ACHN (cell line): ENCODE measurements around the gene GPR108.
"Not testable (repeated sequence)": the region's sequence is repeated elsewhere in the genome, so short reads cannot be mapped to it uniquely, and the experiment has no call there.

Experiments
- DNase-seq: peaks from one replicate; pipeline ENCODE4 v3.0.0-alpha.2; 2015
- in situ Hi-C: cut with HindIII; loops from 2 replicates; pipeline ENCODE4 v1.10.0; 2017; ENCODE audit warnings: low sequenced_read_pairs, low pct_ligation_motif_present, low pct_unique_long_range_greater_than_20kb

The GPR108 gene

DNA sequence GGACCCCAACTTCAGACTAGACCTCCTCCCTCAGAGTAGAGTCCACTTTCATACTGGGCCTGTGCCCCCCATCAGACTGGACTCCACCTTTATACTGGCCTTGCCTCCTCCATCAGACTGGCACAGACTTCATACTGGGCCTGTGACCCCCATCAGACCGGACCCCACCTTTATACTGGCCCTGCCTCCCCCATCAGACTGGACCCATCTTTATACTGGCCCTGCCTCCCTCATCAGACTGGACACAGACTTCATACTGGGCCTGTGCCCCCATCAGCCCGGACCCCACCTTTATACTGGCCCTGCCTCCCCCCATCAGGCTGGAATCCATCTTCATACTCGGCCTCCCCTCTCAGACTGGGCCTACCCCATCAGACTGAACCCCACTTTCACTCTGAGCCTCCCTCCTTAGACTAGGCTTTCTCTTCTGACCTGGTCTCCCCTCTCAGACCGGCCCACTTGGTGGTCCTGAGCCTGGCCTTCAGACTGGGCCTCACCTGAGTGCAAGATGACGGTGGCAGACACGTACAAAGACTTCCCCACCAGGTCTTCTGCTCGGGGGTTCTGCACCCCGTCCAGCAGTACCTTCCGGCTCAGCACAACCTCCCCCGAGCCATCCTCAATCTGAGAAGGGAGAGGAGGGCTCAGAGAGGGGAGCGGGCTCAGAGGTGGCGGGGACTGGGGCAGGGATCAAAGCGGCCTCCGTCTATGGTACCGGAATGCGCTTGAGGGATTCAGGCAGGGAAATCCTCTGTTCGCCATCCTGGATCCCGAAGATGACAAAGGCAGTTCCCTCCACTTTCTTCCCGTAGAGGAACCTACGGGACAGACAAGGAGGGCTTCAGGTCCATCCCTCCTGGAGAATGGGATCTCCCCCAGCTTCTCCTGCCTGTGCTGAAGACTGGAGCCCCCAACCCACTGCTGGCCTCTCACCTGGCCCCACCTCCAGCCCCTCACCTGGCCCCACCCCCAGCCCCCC is 24.4 kb downstream of the GPR108 start:
- in situ Hi-C loops = no loop called here
- DNase-seq = no peak

DNA sequence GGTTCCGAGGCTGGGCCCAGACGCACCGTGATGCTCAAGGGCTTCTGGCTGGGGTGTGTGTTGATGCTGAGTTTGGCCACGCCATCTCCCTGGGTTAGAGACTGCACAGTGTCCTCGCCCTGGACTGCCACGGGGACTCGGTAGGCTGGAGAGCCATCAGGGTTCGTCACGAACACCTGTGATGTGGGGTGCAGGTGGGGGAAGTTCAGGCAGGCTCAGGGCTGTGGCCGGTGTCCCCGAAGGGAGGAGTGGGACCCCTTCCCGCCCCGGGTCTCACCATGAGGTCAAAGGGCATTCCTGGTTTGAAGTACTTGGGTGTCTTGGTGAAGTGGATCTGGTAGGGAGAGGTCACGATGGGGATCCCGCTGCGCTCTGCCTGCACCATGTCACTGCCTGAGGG is 25.1 kb downstream of the GPR108 start:
- in situ Hi-C loops = no loop called here
- no peak for DNase-seq

DNA sequence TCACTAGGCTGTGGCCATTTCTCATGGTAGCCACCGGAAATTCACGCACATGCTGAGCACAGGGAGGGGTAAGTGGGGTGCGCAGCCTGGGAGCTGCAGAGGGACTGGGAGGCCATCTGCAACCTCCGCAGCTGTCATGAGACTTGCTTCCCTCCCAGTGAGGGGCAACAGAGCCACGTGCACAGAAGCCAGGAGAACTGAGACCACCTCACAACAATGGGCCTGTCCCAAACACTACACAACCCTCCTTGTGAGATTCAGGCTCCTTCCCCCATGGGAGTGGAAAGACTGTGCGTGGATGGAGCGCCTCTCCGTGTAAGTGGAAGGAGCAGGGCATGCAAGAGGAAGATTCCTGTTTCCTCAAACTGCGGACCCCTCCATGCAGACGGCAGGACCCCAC is 25.8 kb downstream of the GPR108 start:
- in situ Hi-C loops = no loop called here

DNA sequence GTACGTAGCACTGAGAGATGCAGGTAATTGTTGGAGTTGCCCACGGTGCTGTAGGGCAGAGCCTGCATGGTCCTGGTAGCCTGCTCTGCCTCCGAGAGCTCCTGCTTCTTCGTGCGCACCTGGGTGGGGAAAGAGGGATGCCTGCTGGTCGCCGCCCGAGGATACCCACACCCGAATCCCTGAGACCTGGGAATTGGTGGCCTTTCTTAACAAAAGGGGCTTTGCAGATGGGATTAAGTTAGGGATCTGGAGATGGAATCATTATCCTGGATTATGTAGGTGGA is 26.4 kb downstream of the GPR108 start:
- in situ Hi-C loops = no loop called here

More for the DNA sequence above, 25.8 kb downstream of the GPR108 start:
- DNase-seq = no peak

DNA sequence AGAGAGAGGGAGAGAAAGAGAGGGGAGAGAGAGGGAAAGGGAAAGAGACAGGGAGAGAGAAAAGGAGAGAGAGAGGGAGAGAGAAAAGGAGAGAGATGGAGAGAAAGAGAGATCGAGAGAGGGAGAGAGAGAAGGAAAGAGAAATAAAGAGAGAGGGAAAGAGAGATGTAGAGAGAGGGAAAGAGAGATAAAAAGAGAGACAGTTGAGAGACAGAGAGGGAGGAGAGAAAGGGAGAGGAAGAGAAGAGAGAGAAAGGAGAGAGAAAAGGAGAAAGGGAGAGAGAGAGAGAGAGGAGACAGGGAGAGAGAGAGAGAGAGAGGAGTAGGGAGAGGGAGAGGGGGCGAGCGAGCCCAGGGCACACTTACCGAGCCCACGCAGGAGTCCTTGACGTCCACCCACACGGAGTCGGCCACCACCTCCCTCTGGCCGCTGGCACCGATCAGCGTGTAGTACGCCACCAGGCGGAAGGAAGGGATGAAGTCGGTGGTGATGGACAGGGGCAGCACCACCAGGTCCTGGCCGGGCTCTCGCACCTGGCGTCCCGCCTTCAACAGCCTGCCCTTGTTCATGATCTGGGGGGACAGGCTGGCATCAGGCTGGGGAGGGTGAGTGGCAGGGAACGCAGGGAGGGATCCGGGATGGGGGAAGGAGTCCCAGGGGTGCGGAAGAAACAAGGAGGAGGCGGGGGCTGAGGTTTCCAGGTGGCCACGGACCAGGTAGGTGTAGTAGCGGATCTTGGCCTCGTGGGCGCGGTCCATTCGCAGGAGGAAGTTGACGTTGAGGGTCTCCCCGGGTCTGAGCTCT is 26.9 kb downstream of the GPR108 start:
- no peak for DNase-seq
- in situ Hi-C loops = no loop called here

More for the DNA sequence above, 26.4 kb downstream of the GPR108 start:
- DNase-seq = no peak

DNA sequence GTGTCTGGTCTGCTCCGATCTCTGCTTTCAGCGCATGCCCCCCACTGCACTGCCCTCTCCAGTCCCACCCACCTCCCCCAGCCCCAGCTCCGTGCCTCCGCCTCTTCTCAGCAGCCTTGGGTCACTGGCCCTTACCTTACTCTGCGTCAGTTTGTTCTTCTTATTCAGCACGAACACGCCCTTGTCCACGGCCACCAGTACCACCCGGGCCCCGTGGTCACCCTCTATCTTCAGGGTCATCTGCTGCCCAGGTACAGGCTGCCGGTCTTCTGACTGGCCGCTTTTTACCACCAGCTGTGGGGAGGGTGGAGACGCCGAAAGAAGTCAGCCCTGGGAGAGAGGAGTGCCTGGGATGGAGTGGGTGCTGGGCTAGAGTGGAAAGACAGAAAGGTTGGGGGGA is 27.8 kb downstream of the GPR108 start:
- DNase-seq = no peak
- in situ Hi-C loops = no loop called here

DNA sequence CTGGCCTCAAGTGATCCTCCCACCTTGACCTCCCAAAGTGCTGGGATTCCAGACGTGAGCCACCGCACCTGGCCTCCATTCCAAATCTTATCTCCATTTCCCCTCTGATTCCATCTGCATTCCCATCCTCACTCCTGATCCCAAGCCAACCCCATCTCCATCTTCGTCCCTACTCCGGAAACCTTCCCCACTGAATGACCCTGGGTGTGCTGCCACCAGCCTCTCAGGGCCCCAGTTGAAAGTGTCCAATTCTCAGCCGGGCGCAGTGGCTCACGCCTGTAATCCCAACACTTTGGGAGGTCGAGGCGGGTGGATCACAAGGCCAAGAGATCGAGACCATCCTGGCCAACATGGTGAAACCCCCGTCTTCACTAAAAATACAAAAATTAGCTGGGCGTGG is 28.5 kb downstream of the GPR108 start:
- DNase-seq, in situ Hi-C loops: not testable (repeated sequence)

DNA sequence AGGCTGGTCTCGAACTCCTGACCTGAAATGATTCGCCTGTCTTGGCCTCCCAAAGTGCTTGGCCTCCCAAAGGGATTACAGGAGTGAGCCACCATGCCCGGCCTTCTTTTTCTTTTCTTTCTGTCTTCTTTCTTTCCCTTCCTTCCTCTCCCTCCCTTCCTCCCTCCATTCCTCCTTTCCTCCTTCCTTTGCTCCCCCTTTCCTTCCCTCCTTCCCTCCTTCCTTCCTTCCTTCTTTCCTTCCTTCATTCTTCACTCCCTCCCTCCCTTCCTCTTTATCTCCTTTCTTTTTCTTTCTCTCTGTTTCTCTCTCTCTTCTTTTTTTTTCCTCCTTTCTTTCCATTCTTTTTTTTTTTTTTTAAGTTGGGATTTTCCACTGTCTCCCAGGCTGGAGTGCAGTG is 29.0 kb downstream of the GPR108 start:
- no peak for DNase-seq
- in situ Hi-C loops = no loop called here

DNA sequence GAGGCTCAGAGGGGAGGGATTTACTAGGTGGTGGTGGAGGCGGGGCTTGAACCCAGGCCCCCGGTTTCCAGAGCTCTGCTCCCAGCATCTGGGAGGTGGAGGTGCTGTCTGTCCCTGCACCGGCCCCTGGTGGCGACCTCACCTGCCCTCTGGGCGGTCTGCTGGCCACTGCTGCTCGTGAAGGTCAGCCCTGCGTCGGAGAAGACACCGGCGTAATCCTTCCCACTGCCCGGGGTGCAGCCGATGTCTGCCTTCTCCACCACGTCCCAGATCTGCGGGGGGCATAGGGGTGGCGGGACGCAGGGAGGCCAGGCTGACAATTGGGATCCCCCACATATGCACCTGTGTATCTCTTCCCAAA is 29.7 kb downstream of the GPR108 start:
- in situ Hi-C loops = no loop called here
- no peak for DNase-seq

DNA sequence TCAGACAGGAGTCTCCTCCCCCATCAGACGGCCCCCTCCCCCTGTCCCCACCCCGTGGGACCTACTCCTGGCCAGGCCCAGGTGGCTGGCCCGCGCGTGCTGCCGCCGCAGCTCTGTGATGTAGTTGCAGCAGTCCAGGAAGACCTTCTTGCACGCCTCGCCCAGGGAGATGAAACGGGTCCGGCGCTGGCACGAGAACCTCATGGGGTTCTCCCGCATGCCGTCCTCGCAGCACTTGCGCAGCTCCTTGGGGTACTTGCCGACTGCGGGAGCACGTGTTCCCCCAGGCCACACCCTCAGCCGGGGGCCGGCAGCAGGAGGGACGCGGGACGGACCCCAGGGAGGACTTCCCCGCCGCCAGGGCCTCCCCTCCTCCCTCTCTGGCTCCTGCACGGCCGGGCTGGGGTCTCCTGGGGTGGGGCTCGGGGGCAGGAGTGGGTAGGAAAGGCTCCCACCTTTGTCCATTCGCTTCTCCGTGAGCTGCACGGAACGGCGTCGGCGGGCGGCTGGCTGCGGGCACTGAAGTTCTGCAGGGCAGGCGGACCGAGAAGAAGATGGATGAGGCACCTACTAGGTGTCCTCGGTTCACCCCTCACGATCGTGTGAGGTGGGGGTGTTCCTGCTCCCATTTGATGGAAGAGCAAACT is 30.2 kb downstream of the GPR108 start:
- DNase-seq = no peak
- in situ Hi-C loops = no loop called here

DNA sequence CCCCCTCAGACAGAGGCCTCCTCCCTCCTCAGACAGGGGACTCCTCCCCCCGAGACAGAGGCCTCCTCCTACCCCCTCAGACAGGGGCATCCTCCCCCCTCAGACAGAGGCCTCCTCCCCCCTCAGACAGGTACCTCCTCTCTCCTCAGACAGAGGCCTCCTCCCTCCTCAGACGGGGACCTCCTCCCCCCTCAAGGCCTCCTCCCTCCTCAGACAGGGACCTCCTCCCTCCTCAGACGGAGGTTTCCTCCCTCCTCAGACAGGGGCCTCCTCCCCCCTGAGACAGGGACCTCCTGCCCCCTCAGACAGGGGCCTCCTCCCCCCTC is 30.8 kb downstream of the GPR108 start:
- in situ Hi-C loops = no loop called here
- DNase-seq = no peak

DNA sequence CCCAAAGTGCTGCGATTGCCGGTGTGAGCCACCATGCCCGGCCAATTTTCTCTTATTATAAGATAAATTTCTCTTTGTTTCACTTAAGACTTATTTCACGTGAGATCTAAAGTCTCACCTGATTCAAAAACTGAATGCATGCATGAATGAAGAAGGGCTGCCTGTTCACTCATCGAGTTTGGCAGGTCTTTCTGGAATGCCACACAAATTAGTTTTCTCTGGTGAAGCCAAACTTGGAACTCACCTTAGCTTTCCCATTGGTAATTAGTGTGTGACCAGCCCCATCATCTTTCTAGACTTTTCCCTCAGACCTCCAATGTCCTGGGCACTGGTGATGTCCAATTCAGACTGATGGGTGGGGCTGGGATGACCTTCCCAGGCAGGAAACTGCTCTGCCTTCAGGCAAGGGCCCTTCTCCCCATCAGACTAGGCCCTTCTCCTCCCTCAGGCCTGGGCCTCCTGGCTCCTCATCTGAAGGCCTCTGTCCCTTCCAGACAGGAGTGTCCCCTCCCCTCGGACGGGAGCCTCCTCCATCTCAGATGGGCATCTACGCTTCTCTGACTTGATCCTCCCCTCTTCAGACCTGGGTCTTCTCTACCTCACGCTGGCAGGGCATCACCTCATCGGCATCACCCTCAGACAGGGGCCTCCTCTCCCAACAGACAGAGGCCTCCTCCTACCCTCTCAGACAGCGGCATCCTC is 31.3 kb downstream of the GPR108 start:
- DNase-seq = no peak
- in situ Hi-C loops = no loop called here

DNA sequence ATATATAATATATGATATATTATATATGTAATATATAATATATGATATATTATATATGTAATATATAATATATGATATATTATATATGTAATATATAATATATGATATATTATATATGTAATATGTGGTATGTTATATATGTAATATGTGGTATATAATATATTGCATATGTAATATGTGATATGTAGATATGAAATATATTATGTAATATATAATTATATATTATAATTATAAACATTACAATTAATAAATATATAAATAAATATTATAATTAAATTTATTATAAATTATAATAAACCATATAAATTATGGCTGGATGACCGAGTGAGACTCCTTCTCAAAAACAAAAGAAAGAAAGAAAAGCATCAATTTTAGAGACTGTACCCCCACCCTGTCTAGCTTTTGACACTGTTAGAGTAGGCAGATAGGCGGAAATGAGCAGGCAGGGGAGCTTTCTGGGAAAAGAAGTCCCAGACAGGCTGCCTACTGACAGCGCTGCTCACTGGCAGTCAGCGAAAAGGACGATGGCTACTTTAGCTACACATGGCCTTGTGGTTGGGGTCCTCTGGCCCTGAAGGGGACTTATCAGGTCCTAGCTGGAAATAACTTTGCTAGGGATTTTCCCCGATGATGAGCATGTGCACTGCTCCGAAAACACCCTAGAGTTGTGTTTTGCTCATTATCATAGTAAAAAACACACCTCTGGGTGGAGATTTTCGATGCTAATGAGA is 36.6 kb downstream of the GPR108 start:
- DNase-seq = no peak
- in situ Hi-C loops = no loop called here

DNA sequence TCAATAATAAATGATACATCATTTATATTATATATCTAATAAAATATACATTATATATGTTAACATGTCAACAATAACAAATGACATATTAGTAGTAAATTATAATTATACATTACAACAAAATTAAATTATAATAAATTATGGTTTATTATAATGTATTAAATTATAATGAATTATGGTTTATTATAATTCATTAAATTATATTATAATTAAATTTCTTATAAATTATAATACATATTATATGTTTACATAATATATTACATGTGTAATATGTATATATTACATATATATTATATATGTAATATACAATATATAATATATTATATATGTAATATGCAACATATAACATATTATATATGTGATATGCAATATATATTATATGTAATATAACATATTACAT is 37.4 kb downstream of the GPR108 start:
- in situ Hi-C loops = no loop called here
- no peak for DNase-seq

DNA sequence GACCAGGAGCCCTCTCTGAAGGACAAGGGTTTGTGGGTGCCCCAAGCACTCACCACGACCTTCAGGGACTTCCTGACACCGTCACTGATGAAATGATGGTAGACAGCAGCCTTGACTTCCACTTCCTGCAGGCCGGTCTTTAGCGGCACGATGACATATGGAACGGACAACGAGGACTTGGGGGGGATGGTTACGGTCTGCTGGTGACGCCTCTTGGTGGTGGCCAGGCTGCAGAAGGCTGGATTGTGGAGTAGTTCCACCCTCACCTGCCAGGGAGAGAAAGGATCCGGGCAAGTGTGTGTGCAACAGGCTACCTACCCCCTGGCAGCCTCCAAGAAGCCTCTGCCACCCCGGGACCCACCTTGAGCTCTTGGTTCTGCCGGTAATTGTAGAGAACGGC is 40.1 kb downstream of the GPR108 start:
- no peak for DNase-seq
- in situ Hi-C loops = no loop called here

DNA sequence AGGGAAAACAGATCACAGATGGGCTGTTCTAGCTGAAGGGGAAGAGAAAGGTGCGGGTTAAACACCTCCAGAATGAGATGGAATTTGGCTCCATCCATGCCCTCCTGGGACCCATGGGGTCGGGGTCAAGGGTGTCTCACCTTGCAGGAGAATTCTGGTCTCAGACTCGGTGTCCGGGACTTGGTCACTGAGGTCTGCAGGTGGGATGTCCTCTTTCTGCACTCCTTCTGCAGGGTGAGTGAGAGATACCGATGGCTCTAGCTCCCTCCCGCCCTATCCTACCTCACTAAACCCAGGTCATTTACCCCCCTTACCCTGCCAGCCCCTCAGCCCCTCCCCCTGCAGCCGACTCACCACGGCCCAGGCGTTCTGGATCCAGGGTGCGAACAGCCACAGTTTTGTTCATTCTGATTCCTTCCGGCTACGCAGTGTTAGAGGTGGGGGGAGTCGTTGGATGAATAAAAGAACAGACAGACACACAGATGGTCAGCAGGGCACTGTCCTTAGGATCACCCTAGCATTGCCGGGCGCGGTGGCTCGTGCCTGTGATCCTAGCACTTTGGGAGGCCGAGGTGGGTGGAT is 41.0 kb downstream of the GPR108 start:
- in situ Hi-C loops = no loop called here
- DNase-seq = no peak

DNA sequence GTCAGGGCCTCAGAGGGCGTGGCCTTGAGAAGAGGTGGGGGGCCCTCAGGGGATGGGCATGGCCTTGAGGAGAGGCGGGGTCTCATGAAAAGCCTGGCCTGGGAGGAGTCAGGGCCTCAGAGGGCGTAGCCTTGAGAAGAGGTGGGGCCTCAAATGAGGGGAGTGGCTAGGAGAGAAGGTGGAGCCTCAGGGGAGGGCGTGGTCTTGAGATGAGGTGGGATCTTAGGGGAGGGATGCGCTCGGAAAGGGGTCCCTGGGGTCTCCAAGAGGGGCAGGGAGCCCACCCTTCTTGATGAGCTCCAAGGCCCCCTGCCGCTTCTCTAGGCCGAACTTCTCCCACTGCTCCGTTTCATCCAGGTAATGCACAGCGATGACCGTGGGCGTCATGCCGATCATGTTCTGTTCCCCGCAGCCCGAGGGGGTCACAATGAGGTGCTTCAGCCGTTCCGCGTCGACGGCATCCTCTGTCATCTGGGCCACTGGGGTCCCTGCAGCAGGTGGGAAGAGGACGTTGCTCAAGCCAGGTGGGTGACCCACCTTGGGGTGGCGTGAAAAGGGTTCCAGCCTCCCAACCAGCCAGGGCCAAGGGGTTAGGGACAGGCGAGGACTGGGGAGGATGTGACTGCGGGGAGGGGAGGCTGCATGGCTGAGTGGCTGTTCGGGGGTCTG is 43.1 kb downstream of the GPR108 start:
- no peak for DNase-seq

DNA sequence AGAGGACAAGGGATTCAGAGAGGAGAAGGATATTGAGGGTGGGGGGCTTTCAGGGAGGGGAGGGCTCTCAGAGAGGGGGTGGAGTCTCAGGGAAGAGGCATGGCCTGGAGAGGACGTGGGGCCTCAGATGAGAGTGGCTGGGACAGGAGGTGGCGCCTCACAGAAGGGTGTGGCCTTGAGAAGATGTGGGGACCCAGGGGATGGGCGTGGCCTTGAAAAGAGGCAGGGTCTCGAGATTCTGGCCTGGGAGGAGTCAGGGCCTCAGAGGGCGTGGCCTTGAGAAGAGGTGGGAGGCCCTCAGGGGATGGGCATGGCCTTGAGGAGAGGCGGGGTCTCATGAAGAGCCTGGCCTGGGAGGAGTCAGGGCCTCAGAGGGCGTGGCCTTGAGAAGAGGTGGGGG is 43.7 kb downstream of the GPR108 start:
- in situ Hi-C loops = no loop called here
- no peak for DNase-seq

More for the DNA sequence above, 43.1 kb downstream of the GPR108 start:
- in situ Hi-C loops = no loop called here
